Measurements from ENCODE around the gene AKAP9.
"Not testable (repeated sequence)": the region's sequence is repeated elsewhere in the genome, so short reads cannot be mapped to it uniquely, and the experiment has no call there.

AKAP9 gene

GRCh38 chr7:92135052-92135889 is 194.6 kb downstream of the AKAP9 start:
- DNase-seq = peak; percentile 61

GRCh38 chr7:92137557-92137956 is 196.9 kb downstream of the AKAP9 start:
- DNase-seq = peak; percentile 28

GRCh38 chr7:92141161-92141560 is 200.5 kb downstream of the AKAP9 start:
- DNase-seq = peak; percentile 63

GRCh38 chr7:92142791-92143190 is 202.1 kb downstream of the AKAP9 start:
- not testable (repeated sequence) for DNase-seq

GRCh38 chr7:92143192-92143880 is 202.7 kb downstream of the AKAP9 start:
- not testable (repeated sequence) for DNase-seq

- DNase-seq = no peak
Measured at GRCh38 chr7:92149736-92150239, 209.1 kb downstream of the AKAP9 start.

- no peak for DNase-seq
Measured at GRCh38 chr7:92150450-92151017, 209.9 kb downstream of the AKAP9 start.

GRCh38 chr7:92155108-92155739 is 214.6 kb downstream of the AKAP9 start:
- DNase-seq = no peak

- no peak for DNase-seq
Measured at GRCh38 chr7:92156990-92157389, 216.3 kb downstream of the AKAP9 start.

- DNase-seq = peak; percentile 11
Measured at GRCh38 chr7:92158660-92159575, 218.3 kb downstream of the AKAP9 start.
